K562 (cell line): ENCODE measurements around the gene MTG2. TPM values are rescaled to one million over a fixed set of nuclear protein-coding genes. Genes with fewer than 3 reads are reported as not detected.

Experiments used
- ATAC-seq: fragments of 200-7000 bp; cut with Tn5 transposase; 3 replicates; pipeline ENCODE4 v1.9.1; 2020; ENCODE audit warnings: moderate library complexity
- BruUV-seq: library from RNA; stranded (reverse); fragments of 400-500 nt; replicated peaks from 2 replicates; lab custom pipeline; 2021; lab: Mats Ljungman, UMichigan
- CTCF ChIA-PET: fragments of 300-600 bp; formaldehyde crosslinking; extraction: SDS; loops from one replicate; lab custom pipeline; 2021; ENCODE audit warnings: low intra/inter-chr PET ratio; lab: Yijun Ruan, JAX
- POLR2A ChIA-PET: fragments of 300-600, 350-650 bp; sonication (Branson Sonifier 250); formaldehyde crosslinking; extraction: SDS; loops from one replicate; lab custom pipeline; 2021; ENCODE audit warnings: antibody characterized with exemption, inconsistent platforms; lab: Yijun Ruan, JAX
- DNase-seq, 4 experiments: peaks; one replicate each; pipeline versions ENCODE4 v3.0.0 to v3.0.0-alpha.2; 2011 to 2018; ENCODE audit warnings: low spot score in 3 of 4, mixed read lengths in 3 of 4; ENCODE audit errors: extremely low read depth in 1 of 4
- FAIRE-seq: peaks from 2 replicates; lab custom pipeline; 2011; peaks lifted over from hg19 to GRCh38; lab: Jason Lieb, UNC
- H2AFZ ChIP-seq: 2 replicates; pipeline ENCODE4 v1.6.0; 2011; ENCODE audit warnings: low read depth, low read length, control low read depth, inconsistent platforms
- H3K27ac ChIP-seq: fragments of 200-600 bp; 3 replicates; pipeline ENCODE4 v1.8.0; 2011; ENCODE audit warnings: low read depth, mild to moderate bottlenecking, control low read depth, inconsistent platforms, low read length, moderate library complexity, mixed read lengths; ENCODE audit errors: extremely low read depth
- H3K27me3 ChIP-seq, 2 experiments: fragments of 300-600 bp in 1 of 2; 2 replicates in 1 of 2; 3 replicates in 1 of 2; pipeline versions ENCODE4 v1.6.0 to v1.8.0; 2011; ENCODE audit warnings: inconsistent platforms in 2 of 2, low read length in 2 of 2, mild to moderate bottlenecking in 1 of 2, mixed read lengths in 1 of 2, moderate library complexity in 1 of 2; ENCODE audit not compliant: control insufficient read depth in 2 of 2, insufficient read depth in 2 of 2
- H3K36me3 ChIP-seq: fragments of 300-600 bp; 3 replicates; pipeline ENCODE4 v1.8.0; 2011; ENCODE audit warnings: mild to moderate bottlenecking, low read length, inconsistent platforms; ENCODE audit not compliant: control insufficient read depth, insufficient read depth
- H3K4me1 ChIP-seq, 2 experiments: fragments of 200-600 bp in 1 of 2; replicated peaks in 1 of 2; 2 replicates in 1 of 2; 3 replicates in 1 of 2; pipeline versions ENCODE4 v1.5.1 to v1.8.0; 2011; ENCODE audit warnings: inconsistent platforms in 2 of 2, low read length in 2 of 2, mild to moderate bottlenecking in 1 of 2, mixed read lengths in 1 of 2, moderate library complexity in 1 of 2; ENCODE audit not compliant: control insufficient read depth in 2 of 2, insufficient read depth in 2 of 2
- H3K4me2 ChIP-seq: 2 replicates; pipeline ENCODE4 v1.6.1; 2011; ENCODE audit warnings: low read length, control low read depth, inconsistent platforms, mixed read lengths; ENCODE audit not compliant: insufficient read depth
- H3K4me3 ChIP-seq: fragments of 200-600 bp; sonication (generic), shearing (Covaris generic); 2 replicates; pipeline ENCODE4 v1.5.1; 2016; ENCODE audit warnings: control low read depth, inconsistent platforms
- H3K79me2 ChIP-seq: fragments of 200-600 bp; 3 replicates; pipeline ENCODE4 v1.8.0; 2011; ENCODE audit warnings: low read length, inconsistent platforms; ENCODE audit not compliant: control insufficient read depth, insufficient read depth
- H3K9ac ChIP-seq, 2 experiments: 2 replicates each; pipeline versions ENCODE4 v1.6.0 to v1.6.1; 2011; ENCODE audit warnings: low read depth in 2 of 2, low read length in 2 of 2, control low read depth in 1 of 2, inconsistent platforms in 1 of 2, mild to moderate bottlenecking in 1 of 2, mixed read lengths in 1 of 2; ENCODE audit not compliant: insufficient read depth in 1 of 2
- H3K9me1 ChIP-seq: one replicate; pipeline ENCODE4 v1.6.0; 2011; ENCODE audit warnings: inconsistent platforms, mild to moderate bottlenecking, low read length, moderate library complexity; ENCODE audit not compliant: control insufficient read depth, insufficient read depth
- H3K9me3 ChIP-seq: replicated peaks from 2 replicates; pipeline ENCODE4 v1.5.1; 2011; ENCODE audit warnings: low read depth, low read length, inconsistent platforms; ENCODE audit not compliant: control insufficient read depth, insufficient read depth
- H4K20me1 ChIP-seq: replicated peaks from 2 replicates; pipeline ENCODE4 v1.6.1; 2011; ENCODE audit warnings: low read length, inconsistent platforms, mixed read lengths; ENCODE audit not compliant: control insufficient read depth, insufficient read depth
- BHLHE40 ChIP-seq: IDR thresholded peaks from 2 replicates; pipeline ENCODE4 v1.6.1; 2011; ENCODE audit warnings: low read length, improper control_type of control experiment
- HIVEP1 ChIP-seq: fragments of 250-450 bp; sonication (Bioruptor Pico); IDR thresholded peaks from 2 replicates; pipeline ENCODE4 v1.4.0; 2020; ENCODE audit warnings: mild to moderate bottlenecking
- KAT2B ChIP-seq: IDR thresholded peaks from one replicate; pipeline ENCODE4 v1.6.1; 2012; ENCODE audit warnings: low read depth, mild to moderate bottlenecking, control low read depth, inconsistent platforms, low read length, moderate library complexity
- L3MBTL2 ChIP-seq: fragments of 450-650 bp; IDR thresholded peaks from 2 replicates; pipeline ENCODE4 v1.6.1; 2016; ENCODE audit warnings: mild to moderate bottlenecking, moderate library complexity
- MTA3 ChIP-seq: fragments of 450-650 bp; formaldehyde crosslinking; IDR thresholded peaks from 2 replicates; pipeline ENCODE4 v1.6.1; 2017; ENCODE audit warnings: mild to moderate bottlenecking, borderline replicate concordance
- MXI1 ChIP-seq: IDR thresholded peaks from 2 replicates; pipeline ENCODE4 v1.6.1; 2011; ENCODE audit warnings: low read depth, mild to moderate bottlenecking, improper control_type of control experiment, low read length
- NCOA6 ChIP-seq: fragments of 450-650 bp; IDR thresholded peaks from 2 replicates; pipeline ENCODE4 v1.6.1; 2017; ENCODE audit warnings: mild to moderate bottlenecking
- PHB2 ChIP-seq: fragments of 450-650 bp; IDR thresholded peaks from 2 replicates; pipeline ENCODE4 v1.6.1; 2017; ENCODE audit warnings: low read depth
- SP1 ChIP-seq: sonication (generic); formaldehyde crosslinking; IDR thresholded peaks from 2 replicates; pipeline ENCODE4 v1.8.1; 2022; ENCODE audit warnings: mild to moderate bottlenecking, missing genetic modification reagents
- ZNF41 ChIP-seq: fragments of 250-450 bp; sonication (Bioruptor Pico); conservative IDR thresholded peaks from 2 replicates; pipeline ENCODE4 v1.4.0; 2020; ENCODE audit warnings: mild to moderate bottlenecking
- ZNF830 ChIP-seq: fragments of 250-450 bp; sonication (Bioruptor Pico); IDR thresholded peaks from 2 replicates; pipeline ENCODE4 v1.5.0; 2021; ENCODE audit warnings: mild to moderate bottlenecking
- WGBS: fragments of 100-300 bp; shearing (Covaris generic); methylation state at CpG from one replicate; pipeline ENCODE4 v1.1.6; 2016; ENCODE audit warnings: low coverage, mixed read lengths; ENCODE audit not compliant: insufficient coverage; ENCODE audit errors: missing lambda C conversion rate; 5-methylcytosine and 5-hydroxymethylcytosine counted together
- in situ Hi-C: fragments of 300-500 bp; cut with MboI; formaldehyde crosslinking; loops from 4 replicates; pipeline ENCODE4 v1.15.0; 2018; ENCODE audit warnings: inconsistent platforms, mixed read lengths
- intact Hi-C: fragments of 100-400 bp; cut with micrococcal nuclease; formaldehyde crosslinking; loops from 2 replicates; pipeline ENCODE4 v1.14.2; 2022
- polyA plus RNA-seq, 8 experiments: library from polyadenylated mRNA; depleted of rRNA in 4 of 8; stranded (reverse) in 5 of 8; unstranded in 3 of 8; fragments of >200 nt; fragmentation: Nextera tagmentation in 2 of 8; fragmentation: Illumina TruSeq in 1 of 8; extraction: Ambion mirVana in 2 of 8; extraction: Trizol in 1 of 8; gene quantifications; 2 replicates each; pipeline versions ENCODE4 v1.2.1 to v1.2.3, GENCODE V29; 2011 to 2014; ENCODE audit warnings: inconsistent platforms in 1 of 8, missing spikeins in 1 of 8
- total RNA-seq, 7 experiments: library from RNA; depleted of rRNA in 6 of 7; stranded (reverse); fragments of >200 nt in 6 of 7; fragmentation: Illumina TruSeq in 2 of 7; extraction: Trizol in 2 of 7; gene quantifications; 2 replicates each; pipeline versions ENCODE4 v1.2.1 to v1.2.3, GENCODE V29; 2011 to 2021; ENCODE audit warnings: low replicate concordance in 1 of 7

The MTG2 gene
- total and polyA plus RNA-seq, 9 of the 15 experiments (the other 6 are each of a cell fraction or from before 2014, with no cell fraction given): 8.7 to 67.5 (median 44.5) TPM

DNA sequence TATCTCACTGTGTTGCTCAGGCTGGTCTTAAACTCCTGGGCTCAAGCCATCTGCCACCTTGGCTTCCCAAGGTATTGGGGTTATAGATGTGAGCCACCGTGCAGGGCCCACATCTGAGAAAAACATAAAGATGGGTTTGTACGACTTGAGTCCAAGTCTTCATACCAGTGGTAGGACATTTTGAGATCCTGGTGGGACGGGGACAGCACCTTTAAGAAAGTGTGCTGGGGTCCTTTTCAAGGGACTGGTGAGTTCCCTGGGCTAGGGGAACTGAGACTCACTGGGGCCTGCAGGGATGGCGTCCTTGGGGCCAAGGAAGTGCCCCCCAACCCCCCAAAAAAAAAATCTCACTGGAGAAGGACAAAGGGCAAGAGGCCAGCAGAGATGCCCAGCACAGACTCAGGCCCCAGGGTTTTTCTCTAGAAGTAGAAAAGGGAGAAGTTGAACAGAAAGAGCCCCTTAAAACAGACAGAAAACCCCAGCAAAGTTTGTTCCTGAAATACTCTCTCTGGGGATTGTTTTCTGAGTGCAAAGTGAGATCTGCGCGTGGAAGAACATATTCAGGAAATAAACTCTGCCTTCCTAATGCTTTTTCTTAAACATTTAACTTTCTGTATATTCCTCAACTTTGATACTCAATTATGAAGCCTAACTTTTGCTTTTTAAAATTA lies 66.2 kb downstream of the MTG2 start:
- in situ Hi-C loops: no loop called here
- Histone ChIP-seq H3K9me3 (no peaks in the 10 kb centered on the region), H3K27me3 (no peaks in the 10 kb centered on the region), H4K20me1 (peaks cover 49% of the 10 kb centered on the region), H3K27ac (no peak overlapping the region), H3K4me3 (no peak overlapping the region), H3K36me3 (peaks cover 4% of the 10 kb centered on the region; the same call in 1 of the 3 replicates), H3K4me1 (peaks cover 0 to 31% of the 10 kb centered on the region in 2 experiments; a peak in 2 of 5 replicates), H3K9me1 (peaks cover 6% of the 10 kb centered on the region), H3K9ac (no peak overlapping the region), H3K79me2 (peaks cover 22% of the 10 kb centered on the region), H2AFZ (no peak overlapping the region), H3K4me2 (no peak overlapping the region)
- ATAC-seq (no peak), FAIRE-seq (no peak), DNase-seq (no peak)
- ChIA-PET POLR2A (interaction anchor here (0.6 kb wide), 2 partner anchors 36 to 1059 kb away, joined by 3 to 4 read pairs; no protein-coding TSS in a partner anchor), CTCF (no interaction called here)
- intact Hi-C loops: no loop called here
- BruUV-seq: no TSS peak
- no peak for TF ChIP-seq ZNF830 (CRISPR knock-in tag)
- no peak for TF ChIP-seq ZNF41 (CRISPR knock-in tag)
- TF ChIP-seq L3MBTL2: no peak
- TF ChIP-seq SP1: no peak
- no peak for TF ChIP-seq PHB2
- TF ChIP-seq MXI1: no peak
- TF ChIP-seq HIVEP1 (CRISPR knock-in tag): no peak
- no peak for TF ChIP-seq BHLHE40
- TF ChIP-seq MTA3: no peak
- TF ChIP-seq KAT2B: no peak
- no peak for TF ChIP-seq NCOA6
- 65% methylated on average over 6 of the region's 6 CpGs for WGBS
